ENCODE results near the gene CDH9. TPM values are rescaled to one million over a fixed set of nuclear protein-coding genes. Genes with fewer than 3 reads are reported as not detected.

The CDH9 gene
- total RNA-seq, 1 experiment from 2014 or later = not detected

- BruUV-seq (replicated peaks) = no TSS peak
- H3F3A ChIP-seq (ENCODE audit: insufficient read depth, low read depth) = no peaks in the 10 kb centered on the region
Measured at GRCh38 chr5:26932238-26932637, 106.1 kb downstream of the CDH9 start.

GRCh38 chr5:26921439-26921838 lies 116.9 kb downstream of the CDH9 start:
- CTCF ChIA-PET = no interaction called here
- DNase-seq = no peak
- Histone ChIP-seq H3K9me2 (ENCODE audit: insufficient read depth) (no peaks in the 10 kb centered on the region), H3K36me3 (ENCODE audit: low read depth) (no peaks in the 10 kb centered on the region), H4K20me1 (ENCODE audit: insufficient read depth) (no peaks in the 10 kb centered on the region), H3K79me2 (ENCODE audit: low read depth) (no peaks in the 10 kb centered on the region), H3K4me1 (replicated peaks; ENCODE audit: insufficient read depth) (no peaks in the 10 kb centered on the region), H3K27me3 (ENCODE audit: insufficient read depth, low read depth) (no peaks in the 10 kb centered on the region), H3K4me2 (no peak overlapping the region), H3K9me3 (ENCODE audit: insufficient read depth, low read depth) (no peaks in the 10 kb centered on the region), H3K27ac (no peak overlapping the region), H3K4me3 (no peak overlapping the region), H3F3A (ENCODE audit: insufficient read depth, low read depth) (no peaks in the 10 kb centered on the region), H2AFZ (no peak overlapping the region)
- TF ChIP-seq EZH2 (IDR thresholded peaks at IDR 0.05; ENCODE audit: low read depth) = no peak
- TF ChIP-seq, protein P1, sequence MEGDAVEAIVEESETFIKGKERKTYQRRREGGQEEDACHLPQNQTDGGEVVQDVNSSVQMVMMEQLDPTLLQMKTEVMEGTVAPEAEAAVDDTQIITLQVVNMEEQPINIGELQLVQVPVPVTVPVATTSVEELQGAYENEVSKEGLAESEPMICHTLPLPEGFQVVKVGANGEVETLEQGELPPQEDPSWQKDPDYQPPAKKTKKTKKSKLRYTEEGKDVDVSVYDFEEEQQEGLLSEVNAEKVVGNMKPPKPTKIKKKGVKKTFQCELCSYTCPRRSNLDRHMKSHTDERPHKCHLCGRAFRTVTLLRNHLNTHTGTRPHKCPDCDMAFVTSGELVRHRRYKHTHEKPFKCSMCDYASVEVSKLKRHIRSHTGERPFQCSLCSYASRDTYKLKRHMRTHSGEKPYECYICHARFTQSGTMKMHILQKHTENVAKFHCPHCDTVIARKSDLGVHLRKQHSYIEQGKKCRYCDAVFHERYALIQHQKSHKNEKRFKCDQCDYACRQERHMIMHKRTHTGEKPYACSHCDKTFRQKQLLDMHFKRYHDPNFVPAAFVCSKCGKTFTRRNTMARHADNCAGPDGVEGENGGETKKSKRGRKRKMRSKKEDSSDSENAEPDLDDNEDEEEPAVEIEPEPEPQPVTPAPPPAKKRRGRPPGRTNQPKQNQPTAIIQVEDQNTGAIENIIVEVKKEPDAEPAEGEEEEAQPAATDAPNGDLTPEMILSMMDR (conservative IDR thresholded peaks at IDR 0.05) = no peak
- intact Hi-C loops (cut with micrococcal nuclease; ENCODE audit: unreplicated experiment) = no loop called here
- POLR2A ChIA-PET (ENCODE audit: unreplicated experiment) = no interaction called here
- BruUV-seq (replicated peaks) = no TSS peak

More at GRCh38 chr5:26932238-26932637, 106.1 kb downstream of the CDH9 start:
- no peak overlapping the region for H3K4me2 ChIP-seq
- no peak for DNase-seq
- H3K79me2 ChIP-seq (ENCODE audit: low read depth) = no peaks in the 10 kb centered on the region
- H3K27me3 ChIP-seq (ENCODE audit: insufficient read depth, low read depth) = no peaks in the 10 kb centered on the region
- no peak overlapping the region for H3K27ac ChIP-seq
- no peak overlapping the region for H3K4me3 ChIP-seq
- no peaks in the 10 kb centered on the region for H3K36me3 ChIP-seq (ENCODE audit: low read depth)
- intact Hi-C loops (cut with micrococcal nuclease; ENCODE audit: unreplicated experiment) = no loop called here
- H2AFZ ChIP-seq = no peak overlapping the region
- H3K9me3 ChIP-seq (ENCODE audit: insufficient read depth, low read depth) = no peaks in the 10 kb centered on the region
- TF ChIP-seq EZH2 (IDR thresholded peaks at IDR 0.05; ENCODE audit: low read depth) = no peak
- TF ChIP-seq, protein P1 (conservative IDR thresholded peaks at IDR 0.05) = no peak
- H3K4me1 ChIP-seq (replicated peaks; ENCODE audit: insufficient read depth) = no peaks in the 10 kb centered on the region
- CTCF ChIA-PET = no interaction called here
- H4K20me1 ChIP-seq (ENCODE audit: insufficient read depth) = no peaks in the 10 kb centered on the region; the same call in 1 of the 2 replicates
- POLR2A ChIA-PET (ENCODE audit: unreplicated experiment) = no interaction called here
- H3K9me2 ChIP-seq (ENCODE audit: insufficient read depth) = 0 out of 2 replicates have a peak, but pooled peaks cover 3% of the 10 kb centered on the region

DNA sequence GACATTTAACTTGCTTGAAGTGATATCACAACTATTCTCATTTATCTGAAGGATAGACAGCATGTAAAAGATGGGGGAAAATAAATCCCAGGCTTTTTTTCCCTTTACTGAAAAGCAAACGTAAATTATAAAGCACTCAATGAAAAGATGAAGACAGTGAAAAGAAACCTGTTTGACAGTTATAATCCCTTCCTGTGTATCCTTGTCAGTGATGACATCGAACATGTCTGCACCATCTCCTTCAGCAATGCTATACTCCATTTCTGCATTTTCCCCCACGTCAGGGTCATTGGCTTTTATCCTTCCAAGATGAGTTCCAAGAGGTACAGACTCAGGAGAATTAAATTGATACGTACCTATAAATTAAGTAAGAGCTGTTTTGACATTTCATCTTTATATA lies 134.9 kb downstream of the CDH9 start:
- Histone ChIP-seq H3K27ac (no peak overlapping the region), H4K20me1 (ENCODE audit: insufficient read depth) (no peaks in the 10 kb centered on the region), H3K27me3 (ENCODE audit: insufficient read depth, low read depth) (no peaks in the 10 kb centered on the region), H3K79me2 (ENCODE audit: low read depth) (no peaks in the 10 kb centered on the region), H2AFZ (no peak overlapping the region), H3K4me2 (no peak overlapping the region), H3K9me2 (ENCODE audit: insufficient read depth) (no peaks in the 10 kb centered on the region), H3K4me1 (replicated peaks; ENCODE audit: insufficient read depth) (no peaks in the 10 kb centered on the region), H3K36me3 (ENCODE audit: low read depth) (no peaks in the 10 kb centered on the region), H3F3A (ENCODE audit: insufficient read depth, low read depth) (no peaks in the 10 kb centered on the region; the same call in 1 of the 2 replicates), H3K4me3 (no peak overlapping the region), H3K9me3 (ENCODE audit: insufficient read depth, low read depth) (no peaks in the 10 kb centered on the region)
- BruUV-seq (replicated peaks) = no TSS peak
- ChIA-PET POLR2A (ENCODE audit: unreplicated experiment) (no interaction called here), CTCF (no interaction called here)
- intact Hi-C loops (cut with micrococcal nuclease; ENCODE audit: unreplicated experiment) = no loop called here
- DNase-seq = no peak
- no peak for TF ChIP-seq EZH2 (IDR thresholded peaks at IDR 0.05; ENCODE audit: low read depth)
- TF ChIP-seq, protein P1 (conservative IDR thresholded peaks at IDR 0.05) = no peak
